GM19463 (cell line): ENCODE data around the gene SIRT6.
"Not testable (repeated sequence)": the region's sequence is repeated elsewhere in the genome, so short reads cannot be mapped to it uniquely, and the experiment has no call there.

Source experiments
- ATAC-seq: cut with Tn5 transposase; IDR thresholded peaks from one replicate; pipeline ENCODE4 v1.9.1; 2021; ENCODE audit warnings: mild to moderate bottlenecking, moderate library complexity; ENCODE audit not compliant: unreplicated experiment

SIRT6 gene

DNA sequence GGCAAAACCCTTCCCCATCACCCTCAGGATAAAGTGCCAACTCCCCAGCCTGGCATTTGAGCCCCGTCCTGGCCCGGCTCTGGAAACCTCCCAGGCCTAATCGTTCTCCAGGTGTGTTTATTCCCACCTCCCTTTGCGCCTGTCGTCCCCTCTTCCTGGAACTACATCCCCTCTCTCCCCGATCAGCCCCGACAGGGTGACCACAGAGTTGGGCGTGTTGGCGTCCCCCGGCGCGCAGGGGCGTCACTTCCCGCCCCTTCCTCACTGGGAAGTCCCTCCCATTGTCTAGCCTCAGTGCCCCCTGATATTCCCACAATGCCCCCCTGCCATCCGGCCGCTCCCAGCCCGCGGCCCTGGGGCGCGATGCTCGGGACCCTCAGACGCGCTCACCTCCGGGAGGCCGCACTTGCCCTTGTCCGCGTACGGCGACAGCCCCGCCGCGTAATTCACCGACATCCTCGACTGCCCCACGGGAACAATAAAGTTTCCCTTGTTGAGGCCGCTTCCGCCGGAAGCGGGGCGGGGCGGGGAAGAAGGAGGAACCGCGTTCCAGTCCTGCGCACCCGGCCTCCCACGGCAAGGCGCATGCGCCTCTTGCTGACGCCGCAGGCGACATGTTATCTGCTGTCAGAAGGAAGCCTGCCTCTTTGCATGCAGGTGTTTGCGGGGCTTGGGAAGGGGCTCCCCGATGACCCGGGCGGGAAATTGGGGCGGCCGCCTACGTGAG lies at the start of gene SIRT6, which contains the start of gene ANKRD24:
TSS of gene SIRT6 (minus strand) at position 480 of the 727 bp plus-strand sequence. CDS start at position 456, 24 bp downstream.
TSS of gene ANKRD24 (plus strand) at position 606 of the 727 bp plus-strand sequence. CDS start 3,737 bp downstream, outside the sequence.
- peak; percentile 64 for ATAC-seq

DNA sequence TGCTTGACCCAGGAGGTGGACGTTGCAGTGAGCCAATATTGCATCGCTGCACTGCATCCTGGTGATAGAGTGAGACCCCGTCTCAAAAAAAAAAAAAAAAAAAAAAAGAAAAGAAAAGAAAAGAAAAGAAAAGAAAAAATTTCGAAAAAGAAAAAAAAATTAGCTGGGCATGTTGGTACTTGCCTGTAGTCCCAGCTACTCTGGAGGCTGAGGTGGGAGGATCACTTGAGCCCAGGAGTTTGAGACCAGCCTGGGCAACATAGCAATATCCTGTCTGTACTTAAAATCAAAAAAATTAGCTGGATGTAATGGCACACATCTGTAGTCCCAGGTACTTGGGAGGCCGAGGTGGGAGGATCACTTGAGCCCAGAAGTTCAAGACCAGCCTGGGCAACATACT lies 49.8 kb upstream of the SIRT6 start:
- ATAC-seq, result not testable (repeated sequence)

DNA sequence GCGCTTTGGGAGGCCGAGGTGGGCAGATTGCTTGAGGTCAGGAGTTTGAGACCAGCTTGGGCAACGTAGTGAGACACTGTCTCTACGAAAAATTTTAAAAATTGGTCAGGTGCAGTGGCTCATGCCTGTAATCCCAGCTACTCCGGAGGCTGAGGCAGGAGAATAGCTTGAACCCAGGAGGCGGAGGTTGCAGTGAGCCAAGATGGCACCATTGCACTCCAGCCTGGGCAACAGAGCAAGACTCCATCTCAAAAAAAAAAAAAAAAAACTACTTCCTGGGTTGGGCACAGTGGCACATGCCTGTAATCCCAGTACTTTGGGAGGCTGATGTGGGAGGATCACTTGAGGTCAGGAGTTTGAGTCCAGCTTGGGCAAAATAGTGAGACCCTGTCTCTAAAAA lies 49.2 kb upstream of the SIRT6 start:
- ATAC-seq, result not testable (repeated sequence)

DNA sequence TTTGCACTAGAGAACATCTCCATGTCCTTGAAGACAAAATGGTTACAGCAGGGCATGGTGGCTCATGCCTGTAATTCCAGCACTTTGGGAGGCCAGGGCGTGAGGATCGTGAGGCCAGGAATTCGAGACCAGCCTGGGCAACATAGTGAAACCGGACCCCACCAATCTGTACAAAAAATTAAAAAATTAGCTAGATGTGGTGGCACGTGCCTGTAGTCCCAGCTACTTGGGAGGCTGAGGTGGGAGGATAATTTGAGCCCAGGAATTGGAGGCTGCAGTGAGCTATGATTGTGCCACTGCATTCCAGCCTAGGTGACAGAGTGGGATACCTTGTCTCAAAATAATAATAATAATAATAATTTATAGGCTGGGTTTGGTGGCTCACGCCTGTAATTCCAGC lies 47.9 kb upstream of the SIRT6 start:
- ATAC-seq, result not testable (repeated sequence)

DNA sequence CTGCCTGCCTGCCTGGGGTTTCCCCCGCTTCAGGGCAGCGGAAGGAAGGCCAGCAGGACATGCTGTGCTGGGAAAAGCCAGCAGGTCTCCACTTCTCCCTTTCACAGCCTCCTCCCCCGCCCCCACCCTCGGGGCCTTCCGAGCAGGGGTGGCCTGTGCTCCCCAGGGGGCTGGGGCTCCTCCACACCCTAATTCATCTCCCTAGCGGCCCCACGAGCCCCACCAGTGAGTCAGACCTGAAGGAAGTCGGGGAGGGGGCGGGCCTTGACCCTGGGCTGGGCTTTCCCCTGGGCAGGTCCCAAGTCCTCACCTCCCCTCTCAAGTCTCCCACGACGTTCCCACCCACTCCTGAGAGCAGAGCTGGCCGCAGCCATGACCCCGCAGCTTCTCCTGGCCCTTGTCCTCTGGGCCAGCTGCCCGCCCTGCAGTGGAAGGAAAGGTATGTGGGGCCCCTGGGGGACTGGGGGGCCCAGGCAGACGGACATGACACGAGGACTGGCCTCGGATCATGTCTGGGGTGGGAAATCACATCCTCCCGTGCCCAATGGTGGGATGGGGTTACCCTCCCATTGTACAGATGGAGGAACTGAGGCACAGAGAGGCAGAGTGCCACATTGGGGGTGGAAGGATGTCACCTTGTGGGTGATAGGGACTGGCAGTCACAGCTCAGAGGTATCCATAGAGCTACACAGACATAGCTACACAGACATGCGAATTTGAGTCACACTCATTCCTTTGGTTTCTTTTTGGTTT lies 47.0 kb upstream of the SIRT6 start, which contains the start of gene EBI3:
TSS of gene EBI3 (plus strand) at position 345 of the 753 bp plus-strand sequence. CDS start at position 373, 28 bp downstream.
- peak; percentile 71 for ATAC-seq

DNA sequence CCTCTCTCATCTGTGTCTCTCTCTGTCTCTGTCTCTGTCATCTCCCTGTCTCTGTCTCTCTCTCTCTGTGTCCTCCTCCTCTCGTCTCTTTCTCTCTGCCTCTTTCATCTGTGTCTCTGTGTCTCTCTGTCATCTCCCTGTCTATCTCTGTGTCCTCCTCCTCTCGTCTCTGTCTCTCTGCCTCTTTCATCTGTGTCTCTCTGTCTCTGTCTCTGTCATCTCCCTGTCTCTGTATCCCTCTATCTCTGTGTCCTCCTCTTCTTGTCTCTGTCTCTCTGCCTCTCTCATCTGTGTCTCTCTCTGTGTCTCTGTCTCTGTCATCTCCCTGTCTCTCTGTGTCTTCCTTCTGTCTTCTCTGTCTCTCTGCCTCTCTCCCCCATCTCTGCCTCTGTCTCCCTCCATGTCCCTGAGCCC lies 46.4 kb upstream of the SIRT6 start:
- ATAC-seq, result no peak

DNA sequence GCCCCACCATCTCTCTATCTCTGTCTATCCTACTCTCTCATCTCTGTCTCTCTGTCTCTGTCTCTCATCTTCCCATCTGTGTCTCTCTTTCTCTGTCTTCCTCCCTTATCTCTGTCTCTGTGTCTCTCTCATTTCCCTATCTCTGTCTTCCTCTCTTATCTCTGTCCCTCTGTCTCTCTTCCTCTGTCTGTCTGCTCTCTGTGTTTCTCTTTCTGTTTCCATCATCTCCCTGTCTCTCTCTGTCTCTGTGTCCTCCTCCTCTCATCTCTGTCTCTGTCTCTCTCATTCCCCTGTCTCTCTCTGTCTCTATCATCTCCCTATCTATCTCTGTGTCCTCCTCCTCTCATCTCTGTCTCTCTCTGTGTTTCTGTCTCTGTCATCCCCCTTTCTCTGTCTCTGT lies 45.4 kb upstream of the SIRT6 start:
- ATAC-seq, result no peak

DNA sequence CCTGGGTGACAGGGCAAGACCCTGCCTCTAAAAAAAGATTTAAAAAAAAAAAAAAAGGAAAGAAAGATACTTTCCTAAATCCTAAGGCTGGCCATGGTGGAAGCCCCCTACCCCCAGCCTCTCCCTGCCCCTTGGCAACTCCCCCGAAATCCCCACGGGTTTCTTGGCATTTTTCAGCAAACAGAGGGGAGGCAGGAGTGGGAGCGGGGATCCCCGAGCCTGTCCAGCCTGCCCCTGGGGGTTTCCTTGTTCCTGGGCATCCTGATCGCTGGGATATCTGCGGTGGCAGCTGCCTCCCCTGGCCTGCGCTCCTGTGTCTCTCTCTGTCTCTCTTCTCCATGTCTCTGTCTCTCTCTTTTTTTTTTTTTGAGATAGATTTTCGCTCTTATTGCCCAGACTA lies 43.5 kb upstream of the SIRT6 start:
- ATAC-seq, result no peak

DNA sequence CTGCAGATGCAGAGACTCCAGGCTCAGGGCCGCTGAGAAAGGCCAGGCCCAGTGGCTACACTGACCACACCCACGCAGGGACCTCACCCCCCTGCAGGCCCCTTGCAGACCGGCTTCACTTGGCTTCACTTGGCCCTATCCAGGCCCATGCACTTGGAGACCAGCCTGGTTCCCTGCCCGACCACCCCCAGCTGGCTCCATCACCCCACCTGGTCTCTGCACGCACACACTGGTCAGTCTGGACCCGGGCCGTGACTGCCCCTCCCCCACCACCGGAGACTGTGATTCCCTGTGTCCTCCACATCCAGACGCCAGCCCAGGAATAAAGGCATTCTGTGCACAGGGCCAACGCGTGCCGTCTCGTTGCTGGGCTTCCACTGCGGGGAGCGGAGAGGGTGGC lies 42.1 kb upstream of the SIRT6 start:
- ATAC-seq, result no peak

DNA sequence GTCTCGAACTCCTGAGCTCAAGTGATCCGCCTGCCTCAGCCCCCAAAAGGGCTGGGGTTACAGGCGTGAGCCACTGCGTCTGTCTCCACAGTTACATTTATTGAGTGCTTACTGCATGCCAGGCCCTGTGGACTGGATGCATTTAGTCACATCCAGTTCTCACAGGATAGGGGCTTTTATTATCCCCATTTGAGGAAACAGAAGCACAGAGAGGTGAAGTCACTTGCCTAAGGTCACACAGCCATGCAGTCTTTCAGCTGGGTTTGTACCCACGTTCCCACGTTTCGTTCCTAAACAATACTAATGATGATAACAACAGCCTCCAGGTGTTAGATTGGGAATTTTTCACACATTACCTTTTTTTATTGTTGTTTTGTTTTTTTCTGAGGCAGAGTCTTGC lies 37.8 kb upstream of the SIRT6 start:
- no peak for ATAC-seq

DNA sequence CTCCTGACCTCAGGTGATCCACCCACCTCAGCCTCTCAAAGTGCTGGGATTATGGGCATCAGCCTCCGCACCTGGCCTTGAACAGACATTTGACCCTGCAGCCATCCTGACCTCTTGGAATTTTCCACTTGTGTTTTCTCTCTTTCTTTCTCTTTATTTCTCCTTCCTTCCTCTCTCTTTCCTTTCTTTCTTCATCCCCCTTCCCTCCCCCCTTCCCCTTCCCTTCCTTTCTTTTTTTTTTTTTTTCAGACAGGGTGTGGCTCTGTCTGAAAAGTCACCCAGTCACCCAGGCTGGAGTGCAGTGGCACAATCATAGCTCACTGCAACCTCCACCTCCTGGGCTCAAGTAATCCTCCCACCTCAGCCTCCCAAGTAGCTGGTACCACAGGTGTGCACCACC lies 36.2 kb upstream of the SIRT6 start:
- ATAC-seq, result not testable (repeated sequence)

DNA sequence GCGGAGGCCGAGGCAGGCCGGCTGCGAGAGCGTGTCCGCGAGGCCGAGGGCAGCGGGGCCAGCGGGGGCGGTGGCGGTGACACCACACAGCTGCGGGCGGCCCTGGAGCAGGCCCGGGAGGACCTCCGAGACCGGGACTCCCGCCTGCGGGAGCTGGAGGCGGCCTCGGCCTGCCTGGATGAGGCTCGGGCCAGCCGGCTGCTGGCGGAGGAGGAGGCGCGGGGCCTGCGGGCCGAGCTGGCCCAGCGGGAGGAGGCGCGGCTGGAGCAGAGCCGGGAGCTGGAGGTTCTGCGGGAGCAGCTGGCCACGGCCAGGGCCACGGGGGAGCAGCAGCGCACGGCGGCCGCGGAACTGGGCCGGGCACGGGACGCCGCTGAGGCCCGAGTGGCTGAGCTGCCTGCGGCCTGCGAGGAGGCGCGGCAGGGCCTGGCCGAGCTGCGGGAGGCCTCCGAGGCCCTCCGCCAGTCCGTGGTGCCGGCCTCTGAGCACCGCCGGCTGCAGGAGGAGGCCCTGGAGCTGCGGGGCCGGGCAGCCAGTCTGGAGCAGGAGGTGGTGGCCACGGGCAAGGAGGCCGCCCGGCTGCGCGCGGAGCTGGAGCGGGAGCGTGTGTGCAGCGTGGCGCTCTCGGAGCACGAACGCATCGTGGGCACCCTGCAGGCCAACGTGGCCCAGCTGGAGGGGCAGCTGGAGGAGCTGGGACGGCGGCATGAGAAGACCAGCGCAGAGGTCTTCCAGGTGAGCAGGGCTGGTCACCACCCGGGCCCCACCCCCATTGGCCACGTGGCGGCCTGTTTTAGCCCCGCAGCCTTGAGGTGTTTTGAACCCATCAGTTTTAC lies 35.3 kb upstream of the SIRT6 start:
- no peak for ATAC-seq

DNA sequence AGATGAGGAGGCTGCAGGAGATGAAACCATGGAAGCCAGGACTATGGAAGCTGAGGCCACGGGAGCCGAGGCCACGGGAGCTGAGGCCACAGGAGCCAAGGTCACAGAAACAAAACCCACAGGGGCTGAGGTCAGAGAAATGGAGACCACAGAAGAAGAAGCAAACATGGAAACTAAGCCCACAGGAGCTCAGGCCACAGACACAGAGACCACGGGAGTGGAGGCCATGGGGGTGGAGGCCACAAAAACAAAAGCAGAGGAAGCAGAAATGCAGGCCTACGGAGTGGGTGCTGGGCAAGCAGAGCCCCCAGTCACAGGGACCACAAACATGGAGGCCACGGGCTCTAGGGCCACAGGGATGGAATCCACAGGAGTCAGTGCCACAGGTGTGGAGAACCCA lies 34.5 kb upstream of the SIRT6 start:
- ATAC-seq, result no peak

DNA sequence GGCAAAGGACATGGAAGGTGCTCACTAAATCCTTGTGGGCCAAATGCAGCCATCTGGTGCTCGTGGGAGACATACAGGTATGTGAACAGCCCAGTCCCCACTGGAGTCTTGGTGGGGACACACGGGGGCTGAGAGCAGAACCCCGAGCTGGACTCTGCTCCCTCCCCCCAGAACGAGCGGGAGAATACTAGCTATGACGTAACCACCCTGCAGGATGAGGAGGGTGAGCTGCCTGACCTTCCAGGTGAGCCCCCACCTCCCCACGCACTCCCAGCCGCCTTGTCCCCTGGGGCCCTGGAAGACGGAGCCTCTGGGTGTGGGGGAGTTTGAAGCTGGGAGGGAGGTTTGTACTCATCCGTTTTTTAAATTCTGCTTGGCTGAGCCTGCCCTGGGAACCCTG lies 33.4 kb upstream of the SIRT6 start:
- no peak for ATAC-seq

DNA sequence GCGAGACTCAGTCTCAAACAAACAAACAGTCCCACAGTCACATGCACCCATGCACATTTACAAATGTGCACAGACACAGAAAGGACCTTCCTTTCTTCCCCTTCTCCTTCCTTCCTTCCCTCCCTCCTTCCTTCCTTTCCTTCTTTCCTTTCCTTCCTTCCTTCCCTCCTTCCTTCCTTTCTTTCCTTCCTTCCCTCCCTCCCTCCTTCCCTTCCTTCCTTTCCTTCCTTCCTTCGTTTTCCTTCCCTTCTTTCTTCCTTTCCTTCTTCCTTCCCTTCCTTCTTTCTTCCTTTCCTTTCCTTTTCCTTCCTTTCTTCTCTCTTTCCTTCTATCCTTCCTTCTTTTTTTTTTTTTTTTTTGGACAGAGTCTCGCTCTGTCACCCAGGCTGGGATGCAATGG lies 30.8 kb upstream of the SIRT6 start:
- no peak for ATAC-seq

DNA sequence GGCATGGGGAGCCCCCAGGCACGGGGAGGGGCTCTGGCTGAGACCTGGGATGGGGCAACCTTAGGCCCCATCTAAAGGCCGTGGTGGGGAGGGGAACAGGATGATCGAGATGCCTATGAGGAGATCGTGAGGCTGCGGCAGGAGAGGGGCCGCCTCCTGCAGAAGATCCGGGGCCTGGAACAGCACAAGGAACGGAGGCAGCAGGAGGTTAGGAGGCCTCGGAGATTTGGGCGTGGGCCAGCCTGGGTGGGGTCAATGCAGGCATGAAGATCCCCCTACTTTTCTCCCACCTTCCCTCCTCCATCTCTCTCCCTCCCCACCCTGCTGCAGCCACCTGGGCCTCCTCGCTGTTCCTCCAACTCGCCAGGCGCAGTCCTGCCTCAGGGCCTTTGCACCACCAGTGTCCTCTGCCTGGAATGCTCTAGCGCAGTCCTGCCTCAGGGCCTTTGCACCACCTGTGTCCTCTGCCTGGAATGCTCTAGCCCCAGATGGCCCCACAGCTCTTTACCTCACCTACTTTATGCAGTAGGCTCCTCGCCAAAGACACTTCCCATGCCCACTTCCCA lies 27.9 kb upstream of the SIRT6 start:
- no peak for ATAC-seq

DNA sequence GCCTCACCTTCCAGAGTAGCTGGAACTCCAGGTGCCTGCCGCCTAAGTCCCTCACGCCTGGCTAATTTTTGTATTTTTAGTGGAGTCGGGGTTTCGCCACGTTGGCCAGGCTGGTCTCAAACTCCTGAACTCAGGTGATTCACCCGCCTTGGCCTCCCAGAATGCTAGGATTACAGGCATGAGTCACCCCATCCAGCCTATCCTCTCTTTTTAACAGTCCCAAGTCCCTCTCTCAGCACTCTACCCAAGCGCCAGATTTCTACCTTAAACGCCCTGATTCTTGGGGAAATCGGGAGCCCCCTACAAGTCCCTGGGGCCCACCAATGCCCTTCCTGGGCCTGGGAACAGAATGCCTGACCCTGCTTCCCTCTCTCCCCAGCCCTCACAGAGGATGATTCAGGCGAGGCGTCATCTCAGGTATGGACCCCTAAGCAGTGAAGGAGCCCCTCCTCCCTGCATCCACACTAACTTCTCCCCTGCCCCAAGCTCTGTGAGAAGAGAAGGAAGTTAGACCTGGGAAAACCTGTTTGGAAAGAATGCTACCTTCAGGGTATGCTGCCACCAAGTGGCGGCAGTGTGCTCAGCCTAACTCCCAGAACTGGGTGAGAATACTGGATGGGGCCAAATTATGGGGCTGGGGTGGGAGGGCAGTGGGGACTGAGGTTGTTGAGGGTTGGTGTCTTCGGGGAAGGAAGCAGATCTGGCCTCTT lies 26.2 kb upstream of the SIRT6 start:
- no peak for ATAC-seq

DNA sequence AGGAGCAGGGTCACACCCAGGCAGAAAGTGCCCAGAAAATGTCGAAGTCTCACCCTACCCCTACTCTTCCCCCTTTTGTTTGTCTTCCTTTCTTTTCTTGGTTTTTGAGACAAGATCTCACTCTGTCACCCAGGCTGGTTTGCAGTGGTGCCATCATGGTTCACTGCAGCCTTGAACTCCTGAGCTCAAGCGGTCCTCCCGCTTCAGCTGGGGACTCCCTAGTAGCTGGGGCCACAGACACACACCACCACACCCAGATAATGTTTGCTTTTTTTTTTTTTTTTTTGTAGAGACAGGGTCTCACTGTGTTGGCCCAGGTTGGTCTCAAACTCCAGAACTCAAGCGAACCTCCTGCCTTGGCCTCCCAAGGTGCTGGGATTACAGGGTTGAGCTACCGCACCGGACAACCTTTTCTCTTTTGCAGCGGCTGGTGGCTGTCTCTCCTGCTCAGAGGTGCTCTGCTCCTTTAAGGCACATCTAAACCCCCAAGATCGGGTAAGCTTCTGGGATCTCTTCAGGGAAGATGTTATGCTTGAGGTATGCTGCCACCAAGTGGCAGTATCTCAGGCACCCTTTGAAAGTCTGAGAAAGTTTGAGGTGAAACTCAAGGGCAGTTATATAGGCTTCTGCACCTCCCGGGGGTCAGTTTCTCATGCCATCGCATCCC lies 24.6 kb upstream of the SIRT6 start:
- ATAC-seq, result no peak

DNA sequence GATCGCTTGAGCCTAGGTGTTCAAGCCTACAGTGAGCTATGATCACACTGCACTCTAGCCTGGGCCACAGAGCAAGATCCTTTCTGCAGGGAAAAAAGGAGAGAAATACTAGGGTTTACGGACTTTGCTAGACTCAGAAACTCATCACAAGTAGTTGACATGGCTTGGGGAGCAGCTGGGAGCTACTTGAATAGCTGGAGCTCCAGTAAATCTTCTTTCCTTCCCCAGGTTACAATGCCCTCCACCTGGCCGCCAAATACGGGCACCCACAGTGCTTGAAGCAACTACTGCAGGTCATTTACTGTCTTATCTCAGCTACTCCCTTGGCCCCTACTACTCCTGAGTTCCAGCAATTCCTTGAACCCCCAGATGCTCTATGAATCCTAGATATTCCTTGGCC lies 19.4 kb upstream of the SIRT6 start:
- no peak for ATAC-seq
